Activated CD4-positive, alpha-beta T cell treated with anti-CD3 and anti-CD28 coated beads for 1 hour (primary cell): ENCODE results near the gene OSBPL10.

Experiments used
- DNase-seq: peaks from one replicate; pipeline ENCODE4 v3.0.0-alpha.2; 2020

The OSBPL10 gene

DNA sequence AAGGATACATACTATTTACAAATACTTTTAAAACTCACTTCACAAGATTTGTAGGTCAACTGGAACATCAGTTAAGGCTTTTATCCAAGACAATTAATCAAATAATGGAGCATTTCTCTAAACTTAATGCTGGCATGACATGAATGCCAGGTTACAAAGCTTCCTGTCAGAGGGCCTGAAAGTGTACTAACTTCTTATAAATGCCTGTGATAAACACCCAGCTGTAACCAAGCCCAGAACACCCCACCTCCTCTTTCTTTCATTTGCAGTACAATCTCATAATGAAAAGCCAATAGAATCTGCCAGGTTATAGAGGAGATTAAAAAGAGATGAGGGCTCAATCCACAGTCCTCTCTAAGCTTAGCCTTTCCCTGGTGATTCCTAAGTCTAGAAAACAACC lies 214.4 kb downstream of the OSBPL10 start:
- DNase-seq, result no peak

DNA sequence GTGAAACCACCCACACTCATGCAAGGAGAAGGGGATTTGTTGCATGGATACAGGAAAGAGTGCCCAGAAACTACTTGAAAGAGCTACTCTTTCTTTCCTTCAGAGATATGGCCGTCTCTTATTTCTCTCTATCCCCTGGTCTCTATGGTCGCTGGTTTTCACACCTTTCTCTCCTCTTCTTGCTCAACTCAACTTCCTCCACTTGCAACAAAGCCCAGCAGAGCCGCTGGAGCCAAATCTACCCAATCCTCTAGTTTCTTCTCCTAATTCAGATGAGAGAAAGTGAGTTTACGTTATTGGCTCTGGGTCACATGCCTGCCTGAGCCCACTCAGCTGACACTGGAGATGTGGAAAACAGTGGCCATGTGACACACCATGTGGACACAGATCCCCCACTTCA lies 215.2 kb downstream of the OSBPL10 start:
- DNase-seq, result no peak

DNA sequence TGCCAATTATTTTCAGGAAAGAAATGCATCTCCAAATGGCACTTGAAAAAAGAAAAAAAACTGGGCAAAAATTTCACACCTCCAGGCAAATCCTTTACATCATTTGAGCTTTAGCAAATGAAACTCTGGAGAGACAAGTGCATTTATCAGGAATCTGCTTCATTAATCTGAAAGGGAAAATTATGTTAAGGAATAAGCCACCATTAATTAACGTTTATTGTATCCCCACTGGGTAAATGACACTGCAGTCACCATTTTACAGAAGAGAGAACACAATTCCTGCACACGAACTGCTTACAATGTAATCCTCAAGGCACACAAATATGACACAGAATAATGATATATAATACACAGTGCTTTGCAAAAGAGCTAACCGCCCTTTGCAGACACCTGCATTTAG lies 217.3 kb downstream of the OSBPL10 start:
- DNase-seq, result no peak

DNA sequence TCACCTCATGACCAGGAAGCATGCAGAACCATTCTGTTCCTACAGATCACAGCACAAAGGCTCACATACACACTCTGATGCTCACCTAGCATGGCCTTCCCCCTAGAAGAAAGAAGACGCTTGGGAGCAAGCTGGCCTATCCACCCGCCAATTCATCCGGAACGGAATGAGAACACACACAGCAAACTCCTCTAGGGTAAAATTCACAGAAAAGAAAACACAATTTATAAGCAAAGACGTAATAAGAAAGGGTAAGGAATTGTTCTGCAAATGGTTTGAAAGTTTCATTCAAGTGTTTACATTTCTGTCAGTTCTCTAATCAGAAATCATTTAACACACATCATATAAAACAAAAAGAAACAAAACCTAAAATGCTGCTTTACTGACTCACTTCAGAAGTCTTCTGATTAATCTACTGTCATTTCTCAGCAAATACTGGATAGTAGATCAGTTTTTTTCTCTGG lies 218.1 kb downstream of the OSBPL10 start:
- DNase-seq, result no peak

DNA sequence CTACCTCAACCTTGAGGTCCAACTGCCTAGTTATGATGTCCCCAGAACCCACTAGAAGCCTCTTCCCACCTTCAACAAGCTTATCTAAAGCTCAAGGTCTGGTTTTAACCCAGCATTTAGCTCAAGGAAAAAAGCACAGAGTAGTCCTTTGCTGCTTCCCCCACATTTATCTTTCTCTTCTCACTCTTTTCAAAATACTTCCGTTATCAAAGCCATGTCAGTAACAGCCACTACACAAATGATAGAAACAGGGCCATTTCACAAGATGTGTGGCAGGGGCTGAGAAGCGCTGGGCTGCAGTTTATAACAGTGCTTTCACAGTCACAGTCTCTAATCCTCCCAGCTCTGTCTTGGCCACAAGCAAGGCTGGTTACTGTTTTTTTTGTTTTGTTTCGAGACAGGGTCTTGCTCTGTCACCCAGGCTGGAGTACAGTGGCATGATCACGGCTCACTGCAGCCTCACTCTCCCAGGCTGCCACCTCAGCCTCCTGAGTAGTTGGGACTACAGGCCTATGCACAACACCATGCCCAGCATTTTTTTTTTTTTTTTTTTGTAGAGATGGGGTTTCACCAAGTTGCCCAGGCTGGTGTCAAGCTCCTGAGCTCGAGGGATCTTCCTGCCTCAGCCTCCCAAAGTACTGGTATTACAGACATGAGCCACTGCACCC lies 218.8 kb downstream of the OSBPL10 start:
- no peak for DNase-seq

DNA sequence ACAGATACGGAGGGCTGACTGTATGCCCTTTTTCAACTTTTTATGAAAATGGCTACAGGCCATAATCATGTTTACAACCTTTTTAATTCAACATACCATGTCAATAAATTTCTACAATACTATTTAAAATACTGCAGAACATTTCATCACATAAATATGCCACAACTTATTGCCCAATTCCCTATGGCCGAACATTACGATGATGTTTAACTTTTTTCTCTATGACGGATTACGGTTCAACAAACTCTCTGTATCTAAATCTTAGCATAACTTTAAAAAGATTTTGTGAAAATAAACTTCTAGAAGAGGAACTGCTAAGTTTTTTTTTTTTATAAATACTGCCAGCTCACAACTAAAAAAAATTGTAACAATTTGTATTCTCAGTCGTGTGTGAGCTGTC lies 220.4 kb downstream of the OSBPL10 start:
- DNase-seq, result no peak

DNA sequence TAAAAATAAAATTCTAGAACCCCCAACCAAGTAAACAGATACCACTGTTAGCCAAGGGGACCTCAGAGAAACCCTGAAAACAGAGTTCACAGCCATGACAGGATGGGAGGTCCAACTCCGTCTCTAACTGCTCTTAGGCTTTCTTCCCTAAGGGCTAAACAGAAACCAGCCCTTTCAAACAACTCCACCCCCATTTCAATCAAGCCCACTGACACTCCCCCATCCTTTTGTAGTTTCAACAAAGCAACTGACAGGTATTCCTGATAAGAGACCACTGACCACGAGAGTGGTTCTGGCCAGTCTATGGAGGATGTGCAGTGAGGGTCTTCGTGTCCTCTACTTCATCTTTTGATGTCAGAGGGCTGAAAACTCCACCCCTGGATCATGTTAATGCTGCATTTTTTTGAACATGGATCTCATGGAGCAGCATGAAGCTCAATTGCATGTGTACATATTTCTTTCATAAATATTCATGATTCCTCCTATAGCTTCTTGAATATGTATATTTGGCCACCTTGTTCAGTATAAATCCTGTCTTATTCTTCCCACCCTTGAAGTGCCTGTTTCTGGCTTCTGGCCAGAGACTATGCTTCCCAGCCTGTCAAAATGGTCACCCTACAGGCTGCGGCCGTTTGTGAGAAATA lies 222.6 kb downstream of the OSBPL10 start:
- no peak for DNase-seq

DNA sequence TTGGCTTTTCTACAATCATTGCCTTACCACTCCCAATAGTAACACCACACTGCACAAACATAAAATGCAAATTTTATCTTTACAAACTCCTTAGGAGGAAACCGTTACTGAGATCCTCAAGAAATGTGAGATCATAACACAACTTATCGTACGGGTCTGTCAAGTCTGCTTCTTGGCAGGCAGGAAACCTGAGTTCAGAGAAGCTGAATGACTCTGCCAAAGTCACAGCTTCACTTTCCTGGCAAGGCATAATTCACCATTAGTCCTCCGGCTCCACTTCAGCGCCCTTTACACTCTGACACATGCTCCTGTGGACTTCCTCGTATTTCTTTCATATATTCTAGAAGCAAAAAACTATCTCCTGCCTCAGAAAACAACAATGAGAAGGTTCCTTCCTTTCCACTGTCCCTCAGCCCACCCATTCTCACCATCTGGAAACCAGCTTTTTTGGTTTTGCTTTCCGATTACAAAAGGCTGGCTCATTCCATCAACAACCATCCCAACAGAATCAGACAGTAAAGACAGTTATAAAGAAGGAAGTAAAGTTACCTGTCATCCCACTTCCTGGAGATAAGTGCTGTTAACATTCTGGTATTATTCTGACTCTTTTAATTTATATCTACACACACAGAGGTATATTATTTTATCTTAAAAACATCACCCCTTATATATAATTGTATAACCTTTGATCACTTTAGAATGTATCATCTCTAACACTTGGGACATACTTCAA lies 225.0 kb downstream of the OSBPL10 start:
- no peak for DNase-seq

DNA sequence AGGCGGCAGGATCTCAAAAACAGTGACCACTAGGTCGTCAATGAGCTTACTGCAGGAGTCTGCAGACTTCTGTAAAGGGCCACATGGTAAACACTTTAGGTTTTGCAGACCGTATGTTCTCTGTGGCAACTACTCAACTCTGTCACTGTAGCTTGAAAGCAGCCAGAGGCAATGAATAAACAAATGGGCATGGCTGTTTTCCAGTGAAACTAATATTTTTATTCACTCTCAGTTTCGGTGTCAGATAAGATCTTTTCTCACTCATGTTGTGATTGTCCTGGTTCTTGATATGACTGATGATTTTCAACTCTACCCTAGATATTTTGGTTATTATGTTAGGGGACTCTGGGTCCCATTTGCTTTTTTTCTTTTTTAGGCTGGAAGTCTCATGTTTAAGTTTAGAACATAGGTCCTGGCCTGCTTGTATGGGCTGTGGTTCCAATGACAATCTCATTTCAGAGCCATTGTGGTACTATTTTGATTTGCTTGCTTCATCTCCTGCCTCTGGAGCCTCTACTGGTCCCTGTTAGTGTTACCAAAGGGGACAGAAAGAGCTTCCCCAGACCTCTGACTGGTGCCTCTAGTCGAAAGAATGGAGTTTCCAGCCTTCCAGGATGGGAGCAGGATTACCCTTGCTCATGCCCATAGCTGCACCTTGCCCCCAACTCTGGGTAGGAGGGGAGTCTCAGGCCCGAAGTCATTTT lies 226.3 kb downstream of the OSBPL10 start:
- DNase-seq, result no peak

DNA sequence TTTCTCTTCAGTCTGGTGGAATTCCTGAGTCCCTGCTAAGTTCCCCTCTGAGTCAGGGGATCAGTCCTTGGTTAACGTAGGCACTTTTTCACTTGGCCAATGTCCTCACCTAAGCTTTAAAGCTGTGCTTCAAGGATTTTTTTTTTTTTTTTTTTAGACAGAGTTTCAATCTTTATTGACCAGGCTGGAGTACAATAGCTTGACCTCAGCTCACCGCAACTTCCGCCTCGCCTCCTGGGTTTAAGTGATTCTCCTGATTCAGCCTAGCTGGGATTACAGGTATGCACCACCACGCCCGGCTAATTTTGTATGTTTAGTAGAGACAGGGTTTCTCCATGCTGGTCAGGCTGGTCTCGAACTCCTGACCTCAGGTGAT lies 228.0 kb downstream of the OSBPL10 start:
- DNase-seq, result no peak

DNA sequence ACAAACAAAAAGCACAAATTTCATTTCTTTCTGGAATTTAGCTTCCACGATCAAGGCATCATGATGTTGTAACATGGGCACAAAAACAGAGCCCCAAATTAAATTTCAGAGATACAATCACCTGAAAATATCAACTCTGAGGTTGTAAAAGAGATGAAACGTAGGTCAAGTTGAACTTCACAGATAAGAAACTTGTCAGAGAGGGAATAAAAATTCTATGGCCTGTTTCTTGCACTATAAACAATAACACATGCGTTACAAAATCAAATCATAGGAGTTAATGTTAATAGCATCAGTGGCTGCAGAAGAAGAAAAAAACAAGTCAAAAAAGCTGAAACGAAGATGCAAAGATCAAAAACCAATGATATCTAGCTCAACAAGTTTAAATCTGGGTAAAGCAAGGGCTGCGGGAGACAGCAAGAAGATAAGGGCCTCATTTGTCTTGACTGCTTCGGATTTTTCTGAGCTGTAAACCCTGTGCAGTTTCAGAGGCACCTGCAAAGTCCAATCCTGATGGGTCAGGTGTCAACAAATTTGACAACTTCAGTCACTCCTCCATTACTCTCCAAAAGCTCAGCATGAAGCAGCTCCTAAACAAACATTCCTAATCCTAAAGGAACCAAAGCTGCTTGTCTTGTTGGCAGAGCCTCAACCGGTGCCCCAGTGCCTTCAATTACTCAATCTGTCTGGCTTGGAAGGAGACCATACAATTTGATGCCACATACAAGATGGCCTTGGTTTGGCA lies 228.6 kb downstream of the OSBPL10 start:
- no peak for DNase-seq

DNA sequence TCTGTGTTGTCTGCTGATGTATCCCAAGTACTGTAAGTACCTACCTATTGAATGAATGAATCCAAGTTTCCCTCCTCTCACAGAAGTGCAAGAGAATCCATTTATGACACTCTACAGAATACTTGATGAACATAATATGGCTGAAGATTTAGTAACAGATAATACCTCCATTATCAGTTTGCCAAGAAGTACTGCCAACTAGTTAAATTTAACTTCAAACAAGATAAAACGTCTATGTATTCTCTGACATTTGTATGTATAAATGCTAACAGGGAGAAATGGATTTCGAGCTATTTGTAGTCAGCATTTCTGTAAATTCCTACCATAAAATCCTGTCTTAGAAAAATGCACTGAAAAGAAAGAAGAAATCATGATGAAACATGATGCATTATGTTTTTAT lies 230.7 kb downstream of the OSBPL10 start:
- no peak for DNase-seq

DNA sequence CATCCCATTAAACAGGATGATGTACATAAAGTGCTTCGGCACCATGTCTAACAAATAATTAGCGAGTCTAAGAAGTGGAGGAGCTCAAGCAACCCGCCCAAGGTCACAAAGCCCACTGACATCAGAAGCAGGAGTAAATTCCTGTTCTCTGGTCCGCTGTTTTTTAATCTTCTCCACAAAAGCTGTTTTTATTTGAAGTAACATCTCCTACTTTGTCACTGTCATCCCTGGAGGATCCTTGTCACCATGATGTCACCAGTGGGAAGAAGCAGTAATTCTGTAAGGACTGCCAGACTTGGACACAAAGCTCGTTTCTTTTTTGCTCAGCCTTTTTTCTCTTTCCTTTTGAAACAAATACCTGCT lies 232.1 kb downstream of the OSBPL10 start:
- DNase-seq, result no peak

DNA sequence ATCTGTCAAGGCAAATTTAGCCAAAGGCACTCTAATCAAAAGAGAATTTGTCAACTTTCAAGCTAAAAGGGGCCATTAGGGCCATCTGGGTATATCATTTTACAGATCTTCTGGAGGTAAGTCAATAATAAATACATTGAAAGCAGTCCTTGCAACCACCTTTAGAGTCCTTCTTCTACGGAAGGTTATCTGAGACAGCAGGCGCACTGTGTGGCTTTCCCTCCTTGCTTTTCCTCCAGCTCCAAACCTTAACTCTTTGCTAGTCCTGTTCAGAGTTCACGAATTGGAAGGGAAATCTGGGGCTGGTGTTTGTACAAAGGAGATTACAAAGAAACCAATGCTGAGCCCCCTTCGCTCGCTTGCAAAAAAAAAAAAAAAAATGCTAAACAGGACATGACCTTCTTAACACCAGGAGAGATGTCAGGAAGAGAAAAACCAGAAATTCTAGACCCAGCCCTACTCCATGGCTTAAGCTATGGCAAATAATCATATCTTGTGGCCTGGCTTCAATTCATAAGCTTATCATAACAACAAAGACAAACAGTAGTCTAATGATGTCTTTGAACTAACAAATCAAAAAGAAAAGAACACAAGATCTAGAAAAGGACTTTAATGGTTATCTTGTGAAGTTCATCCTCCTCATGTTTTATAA lies 232.7 kb downstream of the OSBPL10 start:
- DNase-seq, result no peak

DNA sequence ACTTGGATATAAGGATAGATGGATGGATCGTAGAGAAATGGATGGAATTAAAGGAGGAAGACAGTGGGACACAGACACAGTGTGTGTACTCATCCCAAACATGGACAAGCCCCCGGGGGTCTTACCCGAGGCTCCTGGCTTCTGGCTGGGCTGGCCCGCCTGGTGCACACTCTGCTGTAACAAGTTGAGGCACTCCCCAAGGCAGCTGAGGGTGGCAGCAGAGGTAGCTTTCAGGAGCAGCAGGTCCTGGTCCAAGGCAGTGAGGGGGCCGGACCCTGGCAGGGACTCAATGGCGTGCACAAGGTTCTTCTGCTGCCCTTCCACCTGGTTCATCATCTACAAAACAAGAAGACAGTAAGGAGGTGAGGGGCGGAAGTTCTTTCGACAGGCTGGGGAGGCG lies 233.3 kb downstream of the OSBPL10 start:
- no peak for DNase-seq

DNA sequence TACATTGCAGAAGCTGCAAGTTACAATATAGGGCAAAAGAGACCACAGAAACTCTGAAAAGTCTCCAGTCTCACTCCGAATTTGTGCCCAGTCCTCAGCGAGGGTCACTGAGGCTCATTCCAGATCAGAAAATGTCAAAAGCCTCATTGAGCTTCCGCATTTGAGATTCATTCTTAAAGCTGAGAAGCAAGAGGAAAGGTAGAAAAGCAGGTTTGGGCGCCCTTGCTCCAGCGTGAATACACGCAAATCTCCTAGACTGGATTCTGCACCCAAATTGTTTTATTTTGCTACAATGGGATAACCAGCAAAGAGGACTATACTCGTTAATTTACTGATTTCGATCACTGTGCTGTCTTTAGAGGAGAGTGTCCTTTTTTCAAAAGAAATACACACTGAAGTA lies 236.1 kb downstream of the OSBPL10 start:
- no peak for DNase-seq

DNA sequence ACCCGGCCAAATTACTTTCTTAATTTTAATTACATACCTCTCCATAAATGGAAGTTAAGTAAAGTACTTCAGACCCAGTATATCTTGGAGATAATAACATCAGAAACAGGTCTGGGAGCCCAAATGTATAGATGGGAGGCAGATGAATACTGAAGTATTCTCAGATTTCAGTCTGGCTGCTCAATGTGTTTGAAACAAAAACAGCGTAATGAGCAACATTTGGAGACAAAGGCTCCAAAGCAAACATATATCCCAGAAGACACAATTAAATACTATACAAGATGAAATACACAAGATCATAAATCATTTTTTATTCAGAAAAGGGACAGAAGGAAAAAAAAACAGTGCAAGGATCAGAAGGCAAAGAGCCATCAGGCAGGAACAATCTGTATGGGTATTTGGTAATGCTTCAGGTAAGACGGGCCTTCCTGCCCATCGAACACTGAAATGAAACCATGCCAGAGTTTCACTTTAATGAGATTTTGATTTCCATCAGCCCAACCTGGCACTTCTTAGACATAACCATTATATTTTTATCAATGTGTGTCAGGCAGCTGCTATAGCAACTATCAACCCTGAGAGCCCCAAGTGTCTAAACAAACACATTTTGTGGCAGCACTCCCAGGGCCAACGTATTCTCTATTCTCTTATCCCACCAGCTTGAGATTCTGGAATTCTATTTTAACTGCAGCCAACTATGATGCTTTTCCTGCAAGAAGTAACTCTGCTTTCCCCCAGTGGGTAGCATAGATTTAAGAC lies 237.6 kb downstream of the OSBPL10 start:
- no peak for DNase-seq

DNA sequence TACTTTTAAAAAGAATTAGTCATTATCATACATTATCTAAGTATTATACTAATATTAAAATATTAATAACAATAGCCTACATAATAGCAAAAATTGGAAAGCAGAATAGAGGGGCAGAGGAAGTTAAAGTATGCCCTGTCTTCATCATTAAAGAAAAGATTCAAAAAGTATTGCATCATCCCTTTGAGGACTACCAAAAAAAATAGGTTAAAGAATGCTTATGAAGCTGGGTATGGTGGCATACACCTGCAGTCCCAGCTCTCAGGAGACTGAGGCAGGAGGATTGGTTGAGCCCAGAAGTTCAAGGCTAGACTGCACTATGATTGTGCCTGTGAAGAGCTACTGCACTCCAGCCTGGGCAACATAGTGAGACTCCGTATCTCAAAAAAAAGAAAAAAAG lies 240.7 kb downstream of the OSBPL10 start:
- no peak for DNase-seq

DNA sequence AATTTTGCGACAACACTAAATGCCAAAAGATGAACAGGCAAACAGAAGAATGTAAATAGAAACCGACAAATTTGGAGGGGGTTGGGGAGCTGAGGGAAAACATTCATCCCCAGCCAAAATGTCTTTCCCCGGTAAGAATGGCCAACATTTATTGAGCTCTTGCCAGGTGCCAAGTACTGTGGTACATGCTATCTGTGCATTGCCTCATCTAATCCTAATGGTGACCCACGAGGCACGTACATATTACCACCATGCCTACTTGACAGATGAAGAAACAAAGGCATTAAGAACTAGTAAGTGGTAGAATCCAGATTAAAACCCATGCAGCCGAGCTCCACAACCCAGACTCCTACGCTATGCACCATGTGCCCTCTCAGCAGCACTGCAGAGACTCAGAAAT lies 242.7 kb downstream of the OSBPL10 start:
- no peak for DNase-seq

DNA sequence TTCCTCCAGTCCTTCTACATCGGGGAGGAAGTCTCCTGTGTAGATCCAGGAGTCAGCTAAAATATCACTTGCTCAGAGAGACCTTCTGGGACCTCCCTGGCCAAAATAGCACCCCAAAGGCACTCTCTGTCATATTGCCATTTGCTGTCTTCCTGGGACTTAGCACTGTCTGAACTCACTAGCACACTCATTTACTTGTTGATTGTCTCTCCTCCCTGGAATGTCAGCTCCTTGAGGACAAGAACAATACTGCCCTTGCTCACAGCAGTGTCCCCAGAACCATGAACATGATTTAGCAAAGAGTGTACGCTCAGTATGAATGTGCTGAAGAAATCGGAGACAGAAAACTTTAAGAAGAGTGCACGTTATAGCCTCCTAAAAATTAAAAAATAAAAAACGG lies 245.4 kb downstream of the OSBPL10 start:
- no peak for DNase-seq

DNA sequence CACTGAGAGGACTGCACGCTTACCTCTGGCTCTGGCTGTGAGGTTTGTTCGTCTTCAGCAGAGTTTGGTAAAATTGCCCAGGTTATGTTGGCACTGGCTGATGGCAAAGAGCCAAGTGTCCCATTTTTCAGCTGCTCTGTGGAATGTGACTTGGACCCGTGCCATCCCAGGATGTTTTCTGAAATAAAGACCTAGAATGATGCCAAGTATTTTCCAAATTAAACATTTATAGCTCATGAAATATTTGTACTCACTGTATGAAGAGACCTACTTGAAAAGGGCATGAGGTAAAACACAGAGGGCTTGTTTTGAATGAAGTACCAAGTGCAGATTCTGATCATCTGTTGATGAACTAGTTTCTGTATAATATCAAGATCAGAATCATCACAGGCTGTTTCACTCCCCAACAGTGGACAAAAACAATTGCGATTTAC lies 247.8 kb downstream of the OSBPL10 start:
- no peak for DNase-seq

DNA sequence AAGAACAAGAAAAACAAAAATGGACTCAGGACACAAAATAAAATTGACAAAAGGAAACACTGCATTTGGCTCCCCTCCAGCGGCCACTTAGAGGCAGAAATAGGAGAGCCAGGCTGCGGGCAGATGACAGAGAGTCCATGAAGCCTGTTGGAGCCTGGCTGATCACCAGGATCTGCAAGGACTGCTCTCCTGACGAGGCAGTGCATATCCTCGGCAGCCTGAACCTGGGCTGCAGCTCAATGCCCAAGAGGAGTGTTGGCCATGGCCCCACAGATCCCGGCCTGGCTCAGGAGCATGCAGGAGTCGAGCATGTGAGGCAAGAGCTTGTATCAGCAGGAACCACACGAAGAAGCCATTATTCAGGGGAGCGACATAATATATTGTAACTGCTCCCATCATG lies 248.5 kb downstream of the OSBPL10 start:
- no peak for DNase-seq
